ENCODE results near the gene DBT. TPM values are rescaled to one million over a fixed set of nuclear protein-coding genes. Genes with fewer than 3 reads are reported as not detected.

The DBT gene
- total and polyA plus RNA-seq, 2 of the 13 experiments (the other 11 are each of a cell fraction or from before 2014, with no cell fraction given) = 3.3 to 10.2 TPM

DNA sequence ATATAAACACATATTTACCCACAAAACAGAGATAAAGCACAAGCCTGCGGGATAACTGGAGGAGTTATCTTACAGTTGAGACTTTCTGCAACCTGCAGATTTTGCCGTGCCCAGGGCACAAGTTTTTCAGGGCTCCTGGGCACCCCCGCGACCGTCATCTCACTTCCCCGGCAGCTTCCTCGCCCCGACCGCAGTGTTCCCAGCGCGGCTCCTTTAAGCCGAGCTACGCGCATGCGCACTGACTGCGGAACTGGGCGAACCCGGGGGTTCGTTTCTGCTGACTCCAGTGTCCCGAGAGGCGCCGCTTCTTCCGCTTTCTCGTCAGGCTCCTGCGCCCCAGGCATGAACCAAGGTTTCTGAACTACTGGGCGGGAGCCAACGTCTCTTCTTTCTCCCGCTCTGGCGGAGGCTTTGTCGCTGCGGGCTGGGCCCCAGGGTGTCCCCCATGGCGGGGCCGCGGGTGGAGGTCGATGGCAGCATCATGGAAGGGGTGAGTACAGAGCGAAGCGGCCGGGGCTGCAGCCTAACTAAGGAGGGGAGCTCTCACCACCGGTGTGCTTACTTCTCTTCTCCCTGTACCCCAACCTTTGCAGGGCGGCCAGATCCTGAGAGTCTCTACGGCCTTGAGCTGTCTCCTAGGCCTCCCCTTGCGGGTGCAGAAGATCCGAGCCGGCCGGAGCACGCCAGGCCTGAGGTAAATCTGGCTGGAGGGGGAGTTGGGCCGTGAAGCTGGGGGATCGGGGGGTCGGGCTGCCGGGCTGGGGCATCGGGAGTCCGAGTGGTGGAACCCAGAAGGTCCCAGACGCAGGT lies 16.5 kb upstream of the DBT start, which contains the start of gene RTCA (continued):
- TF ChIP-seq ARHGAP35 (CRISPR knock-in tag; IDR thresholded peaks at IDR 0.05; ENCODE audit: borderline replicate concordance) (no peak), MED1 (CRISPR knock-in tag; IDR thresholded peaks at IDR 0.05) (peak; percentile 57), ZNF343 (CRISPR knock-in tag; IDR thresholded peaks at IDR 0.05) (no peak), ZNF30 (CRISPR knock-in tag; IDR thresholded peaks at IDR 0.05) (no peak), ATAD3A (CRISPR knock-in tag; IDR thresholded peaks at IDR 0.05) (no peak), YEATS2 (CRISPR knock-in tag; IDR thresholded peaks at IDR 0.05; ENCODE audit: borderline replicate concordance) (no peak; the same call in 1 of the 2 replicates), KLF11 (CRISPR knock-in tag; IDR thresholded peaks at IDR 0.05) (no peak), SAFB2 (CRISPR knock-in tag; IDR thresholded peaks at IDR 0.05; ENCODE audit: borderline replicate concordance, low read depth) (no peak), ZNF460 (CRISPR knock-in tag; IDR thresholded peaks at IDR 0.05; ENCODE audit: borderline replicate concordance) (no peak)
- TF ChIP-seq, protein P1, sequence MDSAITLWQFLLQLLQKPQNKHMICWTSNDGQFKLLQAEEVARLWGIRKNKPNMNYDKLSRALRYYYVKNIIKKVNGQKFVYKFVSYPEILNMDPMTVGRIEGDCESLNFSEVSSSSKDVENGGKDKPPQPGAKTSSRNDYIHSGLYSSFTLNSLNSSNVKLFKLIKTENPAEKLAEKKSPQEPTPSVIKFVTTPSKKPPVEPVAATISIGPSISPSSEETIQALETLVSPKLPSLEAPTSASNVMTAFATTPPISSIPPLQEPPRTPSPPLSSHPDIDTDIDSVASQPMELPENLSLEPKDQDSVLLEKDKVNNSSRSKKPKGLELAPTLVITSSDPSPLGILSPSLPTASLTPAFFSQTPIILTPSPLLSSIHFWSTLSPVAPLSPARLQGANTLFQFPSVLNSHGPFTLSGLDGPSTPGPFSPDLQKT (CRISPR knock-in tag; IDR thresholded peaks at IDR 0.05; ENCODE audit: borderline replicate concordance) = no peak
- TF ChIP-seq, protein P2, sequence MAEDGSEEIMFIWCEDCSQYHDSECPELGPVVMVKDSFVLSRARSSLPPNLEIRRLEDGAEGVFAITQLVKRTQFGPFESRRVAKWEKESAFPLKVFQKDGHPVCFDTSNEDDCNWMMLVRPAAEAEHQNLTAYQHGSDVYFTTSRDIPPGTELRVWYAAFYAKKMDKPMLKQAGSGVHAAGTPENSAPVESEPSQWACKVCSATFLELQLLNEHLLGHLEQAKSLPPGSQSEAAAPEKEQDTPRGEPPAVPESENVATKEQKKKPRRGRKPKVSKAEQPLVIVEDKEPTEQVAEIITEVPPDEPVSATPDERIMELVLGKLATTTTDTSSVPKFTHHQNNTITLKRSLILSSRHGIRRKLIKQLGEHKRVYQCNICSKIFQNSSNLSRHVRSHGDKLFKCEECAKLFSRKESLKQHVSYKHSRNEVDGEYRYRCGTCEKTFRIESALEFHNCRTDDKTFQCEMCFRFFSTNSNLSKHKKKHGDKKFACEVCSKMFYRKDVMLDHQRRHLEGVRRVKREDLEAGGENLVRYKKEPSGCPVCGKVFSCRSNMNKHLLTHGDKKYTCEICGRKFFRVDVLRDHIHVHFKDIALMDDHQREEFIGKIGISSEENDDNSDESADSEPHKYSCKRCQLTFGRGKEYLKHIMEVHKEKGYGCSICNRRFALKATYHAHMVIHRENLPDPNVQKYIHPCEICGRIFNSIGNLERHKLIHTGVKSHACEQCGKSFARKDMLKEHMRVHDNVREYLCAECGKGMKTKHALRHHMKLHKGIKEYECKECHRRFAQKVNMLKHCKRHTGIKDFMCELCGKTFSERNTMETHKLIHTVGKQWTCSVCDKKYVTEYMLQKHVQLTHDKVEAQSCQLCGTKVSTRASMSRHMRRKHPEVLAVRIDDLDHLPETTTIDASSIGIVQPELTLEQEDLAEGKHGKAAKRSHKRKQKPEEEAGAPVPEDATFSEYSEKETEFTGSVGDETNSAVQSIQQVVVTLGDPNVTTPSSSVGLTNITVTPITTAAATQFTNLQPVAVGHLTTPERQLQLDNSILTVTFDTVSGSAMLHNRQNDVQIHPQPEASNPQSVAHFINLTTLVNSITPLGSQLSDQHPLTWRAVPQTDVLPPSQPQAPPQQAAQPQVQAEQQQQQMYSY (CRISPR knock-in tag; IDR thresholded peaks at IDR 0.05) = peak; percentile 55; the same call in 1 of the 2 replicates
- TF ChIP-seq, protein P3, sequence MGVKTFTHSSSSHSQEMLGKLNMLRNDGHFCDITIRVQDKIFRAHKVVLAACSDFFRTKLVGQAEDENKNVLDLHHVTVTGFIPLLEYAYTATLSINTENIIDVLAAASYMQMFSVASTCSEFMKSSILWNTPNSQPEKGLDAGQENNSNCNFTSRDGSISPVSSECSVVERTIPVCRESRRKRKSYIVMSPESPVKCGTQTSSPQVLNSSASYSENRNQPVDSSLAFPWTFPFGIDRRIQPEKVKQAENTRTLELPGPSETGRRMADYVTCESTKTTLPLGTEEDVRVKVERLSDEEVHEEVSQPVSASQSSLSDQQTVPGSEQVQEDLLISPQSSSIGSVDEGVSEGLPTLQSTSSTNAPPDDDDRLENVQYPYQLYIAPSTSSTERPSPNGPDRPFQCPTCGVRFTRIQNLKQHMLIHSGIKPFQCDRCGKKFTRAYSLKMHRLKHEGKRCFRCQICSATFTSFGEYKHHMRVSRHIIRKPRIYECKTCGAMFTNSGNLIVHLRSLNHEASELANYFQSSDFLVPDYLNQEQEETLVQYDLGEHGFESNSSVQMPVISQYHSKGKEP (CRISPR knock-in tag; IDR thresholded peaks at IDR 0.05) = no peak
- TF ChIP-seq, protein P4, sequence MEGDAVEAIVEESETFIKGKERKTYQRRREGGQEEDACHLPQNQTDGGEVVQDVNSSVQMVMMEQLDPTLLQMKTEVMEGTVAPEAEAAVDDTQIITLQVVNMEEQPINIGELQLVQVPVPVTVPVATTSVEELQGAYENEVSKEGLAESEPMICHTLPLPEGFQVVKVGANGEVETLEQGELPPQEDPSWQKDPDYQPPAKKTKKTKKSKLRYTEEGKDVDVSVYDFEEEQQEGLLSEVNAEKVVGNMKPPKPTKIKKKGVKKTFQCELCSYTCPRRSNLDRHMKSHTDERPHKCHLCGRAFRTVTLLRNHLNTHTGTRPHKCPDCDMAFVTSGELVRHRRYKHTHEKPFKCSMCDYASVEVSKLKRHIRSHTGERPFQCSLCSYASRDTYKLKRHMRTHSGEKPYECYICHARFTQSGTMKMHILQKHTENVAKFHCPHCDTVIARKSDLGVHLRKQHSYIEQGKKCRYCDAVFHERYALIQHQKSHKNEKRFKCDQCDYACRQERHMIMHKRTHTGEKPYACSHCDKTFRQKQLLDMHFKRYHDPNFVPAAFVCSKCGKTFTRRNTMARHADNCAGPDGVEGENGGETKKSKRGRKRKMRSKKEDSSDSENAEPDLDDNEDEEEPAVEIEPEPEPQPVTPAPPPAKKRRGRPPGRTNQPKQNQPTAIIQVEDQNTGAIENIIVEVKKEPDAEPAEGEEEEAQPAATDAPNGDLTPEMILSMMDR (CRISPR knock-in tag; IDR thresholded peaks at IDR 0.05) = no peak
- TF ChIP-seq, protein P5, sequence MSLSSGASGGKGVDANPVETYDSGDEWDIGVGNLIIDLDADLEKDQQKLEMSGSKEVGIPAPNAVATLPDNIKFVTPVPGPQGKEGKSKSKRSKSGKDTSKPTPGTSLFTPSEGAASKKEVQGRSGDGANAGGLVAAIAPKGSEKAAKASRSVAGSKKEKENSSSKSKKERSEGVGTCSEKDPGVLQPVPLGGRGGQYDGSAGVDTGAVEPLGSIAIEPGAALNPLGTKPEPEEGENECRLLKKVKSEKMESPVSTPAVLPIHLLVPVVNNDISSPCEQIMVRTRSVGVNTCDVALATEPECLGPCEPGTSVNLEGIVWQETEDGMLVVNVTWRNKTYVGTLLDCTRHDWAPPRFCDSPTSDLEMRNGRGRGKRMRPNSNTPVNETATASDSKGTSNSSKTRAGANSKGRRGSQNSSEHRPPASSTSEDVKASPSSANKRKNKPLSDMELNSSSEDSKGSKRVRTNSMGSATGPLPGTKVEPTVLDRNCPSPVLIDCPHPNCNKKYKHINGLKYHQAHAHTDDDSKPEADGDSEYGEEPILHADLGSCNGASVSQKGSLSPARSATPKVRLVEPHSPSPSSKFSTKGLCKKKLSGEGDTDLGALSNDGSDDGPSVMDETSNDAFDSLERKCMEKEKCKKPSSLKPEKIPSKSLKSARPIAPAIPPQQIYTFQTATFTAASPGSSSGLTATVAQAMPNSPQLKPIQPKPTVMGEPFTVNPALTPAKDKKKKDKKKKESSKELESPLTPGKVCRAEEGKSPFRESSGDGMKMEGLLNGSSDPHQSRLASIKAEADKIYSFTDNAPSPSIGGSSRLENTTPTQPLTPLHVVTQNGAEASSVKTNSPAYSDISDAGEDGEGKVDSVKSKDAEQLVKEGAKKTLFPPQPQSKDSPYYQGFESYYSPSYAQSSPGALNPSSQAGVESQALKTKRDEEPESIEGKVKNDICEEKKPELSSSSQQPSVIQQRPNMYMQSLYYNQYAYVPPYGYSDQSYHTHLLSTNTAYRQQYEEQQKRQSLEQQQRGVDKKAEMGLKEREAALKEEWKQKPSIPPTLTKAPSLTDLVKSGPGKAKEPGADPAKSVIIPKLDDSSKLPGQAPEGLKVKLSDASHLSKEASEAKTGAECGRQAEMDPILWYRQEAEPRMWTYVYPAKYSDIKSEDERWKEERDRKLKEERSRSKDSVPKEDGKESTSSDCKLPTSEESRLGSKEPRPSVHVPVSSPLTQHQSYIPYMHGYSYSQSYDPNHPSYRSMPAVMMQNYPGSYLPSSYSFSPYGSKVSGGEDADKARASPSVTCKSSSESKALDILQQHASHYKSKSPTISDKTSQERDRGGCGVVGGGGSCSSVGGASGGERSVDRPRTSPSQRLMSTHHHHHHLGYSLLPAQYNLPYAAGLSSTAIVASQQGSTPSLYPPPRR (CRISPR knock-in tag; IDR thresholded peaks at IDR 0.05; ENCODE audit: borderline replicate concordance) = no peak
